Endothelial cell of hepatic sinusoid (primary cell): ENCODE data around the gene BTAF1.

Experiments
- in situ Hi-C: cut with HindIII; loops from 2 replicates; pipeline ENCODE4 v1.10.0; 2017; ENCODE audit warnings: low sequenced_read_pairs

The BTAF1 gene

GRCh38 chr10:91908337-91909116, 15.0 kb upstream of the BTAF1 start:
- in situ Hi-C loops: no loop called here

GRCh38 chr10:91909117-91909677, 14.4 kb upstream of the BTAF1 start, which contains the start of gene FGFBP3:
Gene FGFBP3 (minus strand): TSS chr10:91909486. CDS start chr10:91908969, 517 bp downstream.
- in situ Hi-C loops: no loop called here

GRCh38 chr10:91910467-91910866, 13.1 kb upstream of the BTAF1 start:
- in situ Hi-C loops: loop anchor here (10.0 kb wide), 1 partner anchor 426 kb away; no protein-coding TSS in a partner anchor

GRCh38 chr10:91919651-91920050, 3.9 kb upstream of the BTAF1 start:
- in situ Hi-C loops: loop anchor here (5.0 to 10.0 kb wide), 2 partner anchors 282 to 435 kb away; no protein-coding TSS in a partner anchor

GRCh38 chr10:91924212-91925021, 847 bp downstream of the BTAF1 start:
- in situ Hi-C loops: no loop called here

GRCh38 chr10:91925022-91925320, 1.4 kb downstream of the BTAF1 start:
- in situ Hi-C loops: no loop called here

- in situ Hi-C loops: no loop called here
Measured at GRCh38 chr10:91930939-91931338, 7.4 kb downstream of the BTAF1 start.

- in situ Hi-C loops: no loop called here
Measured at GRCh38 chr10:91931526-91932190, 8.1 kb downstream of the BTAF1 start.

- in situ Hi-C loops: no loop called here
Measured at GRCh38 chr10:91932737-91933136, 9.2 kb downstream of the BTAF1 start.

- in situ Hi-C loops: no loop called here
Measured at GRCh38 chr10:91935886-91936285, 12.3 kb downstream of the BTAF1 start.

- in situ Hi-C loops: no loop called here
Measured at GRCh38 chr10:91939653-91940052, 16.1 kb downstream of the BTAF1 start.

- in situ Hi-C loops: no loop called here
Measured at GRCh38 chr10:91941426-91941825, 17.9 kb downstream of the BTAF1 start.

- in situ Hi-C loops: no loop called here
Measured at GRCh38 chr10:91944880-91945630, 21.5 kb downstream of the BTAF1 start.

- in situ Hi-C loops: no loop called here
Measured at GRCh38 chr10:91953600-91954160, 30.1 kb downstream of the BTAF1 start.

- in situ Hi-C loops: no loop called here
Measured at GRCh38 chr10:91955114-91955513, 31.5 kb downstream of the BTAF1 start.

- in situ Hi-C loops: no loop called here
Measured at GRCh38 chr10:91957091-91957490, 33.5 kb downstream of the BTAF1 start.

- in situ Hi-C loops: no loop called here
Measured at GRCh38 chr10:91969297-91969696, 45.7 kb downstream of the BTAF1 start.

GRCh38 chr10:91974960-91975359, 51.4 kb downstream of the BTAF1 start:
- in situ Hi-C loops: no loop called here

GRCh38 chr10:91975438-91975837, 51.9 kb downstream of the BTAF1 start:
- in situ Hi-C loops: no loop called here
